PC-3 (cell line): Measurements from ENCODE around the gene LOXHD1. TPM values are rescaled to one million over a fixed set of nuclear protein-coding genes. Genes with fewer than 3 reads are reported as not detected.

Experiments used
- ATAC-seq: fragments of 200-7000 bp; cut with Tn5 transposase; 2 replicates; pipeline ENCODE4 v1.9.1; 2020; ENCODE audit warnings: mild to moderate bottlenecking, moderate library complexity
- BruUV-seq: library from RNA; stranded (reverse); fragments of 400-500 nt; replicated peaks from 2 replicates; lab custom pipeline; 2021; lab: Mats Ljungman, UMichigan
- CTCF ChIA-PET: fragments of 300-600 bp; sonication (Branson Sonifier 250); formaldehyde crosslinking; loops from one replicate; lab custom pipeline; 2022; ENCODE audit warnings: antibody characterized with exemption; lab: Charles Lee
- POLR2A ChIA-PET: fragments of 300-600 bp; sonication (Branson Sonifier 250); formaldehyde crosslinking; loops from one replicate; lab custom pipeline; 2022; ENCODE audit warnings: antibody characterized with exemption; ENCODE audit not compliant: unreplicated experiment; lab: Charles Lee
- DNase-seq: peaks from one replicate; pipeline ENCODE4 v3.0.0-alpha.2; 2015
- H2AFZ ChIP-seq: fragments of 300-600 bp; sonication (generic); 2 replicates; pipeline ENCODE4 v1.6.0; 2016; ENCODE audit warnings: antibody characterized with exemption, low read length
- H3F3A ChIP-seq: fragments of 300-600 bp; sonication (generic); one replicate; pipeline ENCODE4 v1.6.0; 2017; ENCODE audit warnings: antibody characterized with exemption, low read length, control low read depth, mild to moderate bottlenecking; ENCODE audit not compliant: unreplicated experiment
- H3K27ac ChIP-seq: fragments of 300-600 bp; sonication (generic); 2 replicates; pipeline ENCODE4 v1.5.1; 2016; ENCODE audit warnings: mild to moderate bottlenecking, low read length
- H3K27me3 ChIP-seq: fragments of 300-600 bp; sonication (generic); 2 replicates; pipeline ENCODE4 v1.6.1; 2016; ENCODE audit warnings: low read length, mixed read lengths
- H3K36me3 ChIP-seq: fragments of 300-600 bp; sonication (generic); 2 replicates; pipeline ENCODE4 v1.6.1; 2016; ENCODE audit warnings: low read depth, mixed run types, low read length, mixed read lengths
- H3K4me1 ChIP-seq: fragments of 300-600 bp; sonication (generic); 2 replicates; pipeline ENCODE4 v1.5.1; 2016; ENCODE audit warnings: low read length; ENCODE audit not compliant: insufficient read depth
- H3K4me2 ChIP-seq: fragments of 300-600 bp; sonication (generic); 2 replicates; pipeline ENCODE4 v1.6.0; 2016; ENCODE audit warnings: low read length
- H3K4me3 ChIP-seq: fragments of 300-600 bp; sonication (generic); 2 replicates; pipeline ENCODE4 v1.5.1; 2016; ENCODE audit warnings: mild to moderate bottlenecking, low read length, mixed read lengths
- H3K79me2 ChIP-seq: fragments of 300-600 bp; sonication (generic); 2 replicates; pipeline ENCODE4 v1.6.1; 2017; ENCODE audit warnings: low read length, mixed read lengths
- H3K9ac ChIP-seq: fragments of 300-600 bp; sonication (generic); 2 replicates; pipeline ENCODE4 v1.6.0; 2016; ENCODE audit warnings: mild to moderate bottlenecking, low read length
- H3K9me2 ChIP-seq: fragments of 300-600 bp; sonication (generic); replicated peaks from 2 replicates; pipeline ENCODE4 v1.6.1; 2016; ENCODE audit warnings: mixed run types, low read length, mixed read lengths
- H3K9me3 ChIP-seq: fragments of 300-600 bp; sonication (generic); 2 replicates; pipeline ENCODE4 v1.6.1; 2016; ENCODE audit warnings: low read length, mixed read lengths
- H4K20me1 ChIP-seq: fragments of 300-600 bp; sonication (generic); 2 replicates; pipeline ENCODE4 v1.6.1; 2016; ENCODE audit warnings: low read length, mixed read lengths
- EZH2 ChIP-seq: fragments of 300-600 bp; sonication (generic); IDR thresholded peaks from one replicate; pipeline ENCODE4 v1.6.1; 2017; ENCODE audit warnings: antibody characterized with exemption, mild to moderate bottlenecking, low read length; ENCODE audit not compliant: unreplicated experiment
- EZH2phosphoT487 ChIP-seq: fragments of 300-600 bp; sonication (generic); IDR thresholded peaks from 2 replicates; pipeline ENCODE4 v1.6.1; 2018; ENCODE audit warnings: mild to moderate bottlenecking, antibody characterized with exemption, low read length, borderline replicate concordance
- intact Hi-C: fragments of 100-400 bp; cut with micrococcal nuclease; formaldehyde crosslinking; loops from 2 replicates; pipeline ENCODE4 v1.9.0; 2023
- total RNA-seq: library from RNA; depleted of rRNA; stranded (reverse); fragments of >200 nt; gene quantifications from 2 replicates; pipeline ENCODE4 v1.2.3, GENCODE V29; 2014
- TF ChIP-seq, protein P1 (sequence below): fragments of 300-600 bp; sonication (generic); conservative IDR thresholded peaks from 2 replicates; pipeline ENCODE4 v1.5.1; 2017; ENCODE audit warnings: antibody characterized with exemption, low read depth, mild to moderate bottlenecking, low read length

LOXHD1 gene
- total RNA-seq, 1 experiment from 2014 or later, result not detected

DNA sequence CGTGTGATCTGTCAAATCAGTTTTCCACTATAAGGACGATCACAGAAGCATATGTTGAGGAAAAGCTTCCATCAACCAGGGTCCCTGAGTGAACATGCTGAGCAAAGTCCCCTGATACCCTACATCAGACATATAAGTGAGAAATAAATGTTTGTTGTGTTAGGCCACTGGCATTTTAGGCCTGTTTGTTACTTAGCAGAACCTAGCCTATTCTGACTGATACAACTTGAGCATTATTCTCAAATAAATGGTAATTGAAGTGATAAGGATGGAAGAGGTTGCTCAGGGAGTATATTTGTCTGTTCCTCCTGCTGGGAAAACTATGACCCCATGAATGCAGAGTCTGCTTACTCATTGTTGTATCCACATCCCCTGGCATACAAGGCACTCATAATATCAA, 106.4 kb downstream of the LOXHD1 start:
- H3K36me3 ChIP-seq, result no peaks in the 10 kb centered on the region
- TF ChIP-seq, protein P1, sequence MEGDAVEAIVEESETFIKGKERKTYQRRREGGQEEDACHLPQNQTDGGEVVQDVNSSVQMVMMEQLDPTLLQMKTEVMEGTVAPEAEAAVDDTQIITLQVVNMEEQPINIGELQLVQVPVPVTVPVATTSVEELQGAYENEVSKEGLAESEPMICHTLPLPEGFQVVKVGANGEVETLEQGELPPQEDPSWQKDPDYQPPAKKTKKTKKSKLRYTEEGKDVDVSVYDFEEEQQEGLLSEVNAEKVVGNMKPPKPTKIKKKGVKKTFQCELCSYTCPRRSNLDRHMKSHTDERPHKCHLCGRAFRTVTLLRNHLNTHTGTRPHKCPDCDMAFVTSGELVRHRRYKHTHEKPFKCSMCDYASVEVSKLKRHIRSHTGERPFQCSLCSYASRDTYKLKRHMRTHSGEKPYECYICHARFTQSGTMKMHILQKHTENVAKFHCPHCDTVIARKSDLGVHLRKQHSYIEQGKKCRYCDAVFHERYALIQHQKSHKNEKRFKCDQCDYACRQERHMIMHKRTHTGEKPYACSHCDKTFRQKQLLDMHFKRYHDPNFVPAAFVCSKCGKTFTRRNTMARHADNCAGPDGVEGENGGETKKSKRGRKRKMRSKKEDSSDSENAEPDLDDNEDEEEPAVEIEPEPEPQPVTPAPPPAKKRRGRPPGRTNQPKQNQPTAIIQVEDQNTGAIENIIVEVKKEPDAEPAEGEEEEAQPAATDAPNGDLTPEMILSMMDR, result no peak
- no peak for TF ChIP-seq EZH2
- no peak for TF ChIP-seq EZH2phosphoT487
- no peak overlapping the region for H3K4me2 ChIP-seq
- H3K9me2 ChIP-seq, result no peaks in the 10 kb centered on the region
- POLR2A ChIA-PET, result no interaction called here
- intact Hi-C loops, result no loop called here
- H2AFZ ChIP-seq, result no peak overlapping the region
- no peaks in the 10 kb centered on the region for H3K9me3 ChIP-seq
- BruUV-seq, result no TSS peak
- no peak for ATAC-seq
- H3K4me1 ChIP-seq, result no peaks in the 10 kb centered on the region
- H3F3A ChIP-seq, result no peaks in the 10 kb centered on the region
- H3K4me3 ChIP-seq, result no peak overlapping the region
- no peak for DNase-seq
- no peaks in the 10 kb centered on the region for H3K79me2 ChIP-seq
- H4K20me1 ChIP-seq, result no peaks in the 10 kb centered on the region
- no peak overlapping the region for H3K27ac ChIP-seq
- H3K9ac ChIP-seq, result no peak overlapping the region
- H3K27me3 ChIP-seq, result no peaks in the 10 kb centered on the region
- CTCF ChIA-PET, result no interaction called here

DNA sequence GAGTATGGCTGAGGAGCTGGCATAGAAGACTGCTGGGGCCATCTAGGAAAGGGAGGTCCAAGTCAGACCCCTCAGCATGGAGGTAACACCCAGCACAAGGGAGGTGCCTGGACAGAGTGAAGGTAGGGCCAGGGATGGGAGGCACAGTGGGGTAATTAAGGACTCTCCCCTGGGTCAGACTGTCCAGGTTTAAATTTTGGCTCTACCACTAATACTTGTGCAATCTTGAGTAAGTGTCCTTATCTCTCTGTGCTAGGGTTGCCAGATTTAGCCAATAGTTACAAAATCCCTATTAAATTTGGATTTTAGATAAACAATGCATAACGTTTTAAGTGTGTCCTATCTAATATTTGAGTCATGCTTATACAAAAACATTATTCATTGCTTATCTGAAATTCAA, 109.5 kb downstream of the LOXHD1 start:
- TF ChIP-seq EZH2phosphoT487 (no peak), EZH2 (no peak)
- TF ChIP-seq, protein P1, result no peak
- POLR2A ChIA-PET, result no interaction called here
- DNase-seq (no peak), ATAC-seq (no peak)
- H3K36me3 ChIP-seq, result no peaks in the 10 kb centered on the region
- intact Hi-C loops, result no loop called here
- H3K27me3 ChIP-seq, result no peaks in the 10 kb centered on the region
- no peaks in the 10 kb centered on the region for H3K4me1 ChIP-seq
- H3K4me2 ChIP-seq, result no peak overlapping the region
- no peaks in the 10 kb centered on the region for H3K79me2 ChIP-seq
- no peaks in the 10 kb centered on the region for H4K20me1 ChIP-seq
- CTCF ChIA-PET, result no interaction called here
- H3K4me3 ChIP-seq, result no peak overlapping the region
- H3K9me3 ChIP-seq, result no peaks in the 10 kb centered on the region
- no peak overlapping the region for H2AFZ ChIP-seq
- H3K9ac ChIP-seq, result no peak overlapping the region
- no peaks in the 10 kb centered on the region for H3F3A ChIP-seq
- H3K27ac ChIP-seq, result no peak overlapping the region
- BruUV-seq, result no TSS peak
- no peaks in the 10 kb centered on the region for H3K9me2 ChIP-seq

DNA sequence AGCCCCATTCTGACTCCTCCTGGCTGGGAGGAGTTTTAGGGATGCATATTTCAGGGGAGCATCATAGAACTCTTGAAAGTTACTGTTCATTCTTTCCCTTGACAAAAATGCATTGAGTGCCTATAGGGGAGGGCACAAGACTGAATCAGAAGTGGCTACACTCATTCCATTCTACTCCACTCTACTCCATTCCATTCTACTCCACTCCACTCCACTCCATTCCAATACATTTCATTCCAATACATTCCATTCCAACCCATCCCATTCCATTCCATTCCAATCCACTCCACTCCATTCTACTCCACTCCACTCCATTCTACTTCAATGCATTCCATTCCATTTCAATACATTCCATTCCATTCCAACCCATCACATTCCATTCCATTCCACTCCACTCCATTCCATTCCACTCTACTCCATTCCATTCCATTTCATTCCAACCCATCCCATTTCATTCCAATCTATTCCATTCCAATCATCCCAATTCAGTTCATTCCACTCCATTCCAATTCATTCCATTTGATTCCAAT, 110.8 kb downstream of the LOXHD1 start:
- no peak for TF ChIP-seq EZH2phosphoT487
- no peak for TF ChIP-seq EZH2
- TF ChIP-seq, protein P1, result no peak
- intact Hi-C loops, result no loop called here
- H3K4me2 ChIP-seq, result no peak overlapping the region
- BruUV-seq, result no TSS peak
- no peaks in the 10 kb centered on the region for H3K9me2 ChIP-seq
- no peaks in the 10 kb centered on the region for H4K20me1 ChIP-seq
- H3K27ac ChIP-seq, result no peak overlapping the region
- H3K4me1 ChIP-seq, result no peaks in the 10 kb centered on the region
- DNase-seq (no peak), ATAC-seq (no peak)
- H3K9ac ChIP-seq, result no peak overlapping the region
- H3K4me3 ChIP-seq, result no peak overlapping the region
- ChIA-PET POLR2A (no interaction called here), CTCF (no interaction called here)
- no peak overlapping the region for H2AFZ ChIP-seq
- H3K9me3 ChIP-seq, result no peaks in the 10 kb centered on the region
- H3F3A ChIP-seq, result no peaks in the 10 kb centered on the region
- H3K79me2 ChIP-seq, result no peaks in the 10 kb centered on the region
- no peaks in the 10 kb centered on the region for H3K36me3 ChIP-seq
- H3K27me3 ChIP-seq, result no peaks in the 10 kb centered on the region
